GM12892 (cell line): ENCODE results near the gene RNF7.

Source experiments
- DNase-seq: peaks from one replicate; pipeline ENCODE4 v3.0.0; 2011; ENCODE audit not compliant: insufficient read length
- FAIRE-seq: peaks from 2 replicates; lab custom pipeline; 2011; peaks lifted over from hg19 to GRCh38; lab: Jason Lieb, UNC
- POLR2A ChIP-seq: IDR thresholded peaks from 2 replicates; pipeline ENCODE4 v1.6.1; 2011; ENCODE audit warnings: low read depth, low read length, control low read depth
- POLR2AphosphoS5 ChIP-seq: IDR thresholded peaks from 2 replicates; pipeline ENCODE4 v1.6.1; 2011; ENCODE audit warnings: low read depth, low read length, control low read depth
- TAF1 ChIP-seq: IDR thresholded peaks from 2 replicates; pipeline ENCODE4 v1.6.1; 2011; ENCODE audit warnings: low read depth, mild to moderate bottlenecking, control low read depth, low read length, borderline replicate concordance

Gene RNF7

GRCh38 chr3:141764045-141764444 lies 25.9 kb downstream of the RNF7 start:
- no peak for DNase-seq
- TF ChIP-seq POLR2A = no peak
- TF ChIP-seq TAF1 = no peak
- no peak for TF ChIP-seq POLR2AphosphoS5
- no peak for FAIRE-seq

- TF ChIP-seq POLR2AphosphoS5 (no peak), POLR2A (no peak), TAF1 (no peak)
These were observed 26.4 kb downstream of the RNF7 start for GRCh38 chr3:141764465-141764864.

GRCh38 chr3:141764986-141765385 lies 26.9 kb downstream of the RNF7 start:
- no peak for FAIRE-seq

More at GRCh38 chr3:141764465-141764864, 26.4 kb downstream of the RNF7 start:
- FAIRE-seq (no peak), DNase-seq (no peak)

GRCh38 chr3:141767066-141767465 lies 29.0 kb downstream of the RNF7 start:
- no peak for TF ChIP-seq POLR2AphosphoS5
- TF ChIP-seq POLR2A = no peak
- no peak for FAIRE-seq
- no peak for DNase-seq

More at GRCh38 chr3:141764986-141765385, 26.9 kb downstream of the RNF7 start:
- no peak for TF ChIP-seq POLR2AphosphoS5
- no peak for TF ChIP-seq TAF1
- no peak for TF ChIP-seq POLR2A
- DNase-seq = no peak

- FAIRE-seq = no peak
- TF ChIP-seq POLR2A (no peak), POLR2AphosphoS5 (no peak), TAF1 (no peak)
- DNase-seq = no peak
These were observed 31.3 kb downstream of the RNF7 start for GRCh38 chr3:141769221-141769894.

GRCh38 chr3:141773676-141774075 lies 35.6 kb downstream of the RNF7 start:
- TF ChIP-seq POLR2A (no peak), POLR2AphosphoS5 (no peak), TAF1 (no peak)
- DNase-seq = no peak
- no peak for FAIRE-seq

- TF ChIP-seq TAF1 (no peak), POLR2A (no peak), POLR2AphosphoS5 (no peak)
- FAIRE-seq = no peak
- no peak for DNase-seq
These were observed 38.3 kb downstream of the RNF7 start for GRCh38 chr3:141776376-141776775.

GRCh38 chr3:141776885-141777284 lies 38.8 kb downstream of the RNF7 start:
- no peak for DNase-seq
- FAIRE-seq = no peak
- TF ChIP-seq POLR2AphosphoS5 (no peak), TAF1 (no peak), POLR2A (no peak)

- DNase-seq (no peak), FAIRE-seq (no peak)
- TF ChIP-seq TAF1 = no peak
- TF ChIP-seq POLR2AphosphoS5 = no peak
- no peak for TF ChIP-seq POLR2A
These were observed 40.1 kb downstream of the RNF7 start for GRCh38 chr3:141777957-141778813.

- no peak for DNase-seq
- no peak for FAIRE-seq
- no peak for TF ChIP-seq TAF1
- TF ChIP-seq POLR2A = no peak
- no peak for TF ChIP-seq POLR2AphosphoS5
These were observed 41.6 kb downstream of the RNF7 start for GRCh38 chr3:141779667-141780066.

- DNase-seq (no peak), FAIRE-seq (no peak)
- TF ChIP-seq POLR2AphosphoS5 (no peak), TAF1 (no peak), POLR2A (no peak)
These were observed 44.4 kb downstream of the RNF7 start for GRCh38 chr3:141782386-141782932.
